IMR-90 (cell line): ENCODE data around the gene RARRES1.

Experiments
- BHLHE40 ChIP-seq: fragments of 150-350 bp; IDR thresholded peaks from 2 replicates; pipeline ENCODE4 v1.6.1; 2016; ENCODE audit warnings: mild to moderate bottlenecking, low read depth, low read length
- CEBPB ChIP-seq: IDR thresholded peaks from 2 replicates; pipeline ENCODE4 v1.6.1; 2012; ENCODE audit warnings: low read depth, low read length, improper control_type of control experiment
- MAFK ChIP-seq: IDR thresholded peaks from 2 replicates; pipeline ENCODE4 v1.6.1; 2012; ENCODE audit warnings: low read depth, low read length, improper control_type of control experiment
- MAZ ChIP-seq: IDR thresholded peaks from 2 replicates; pipeline ENCODE4 v1.6.1; 2012; ENCODE audit warnings: low read depth, mild to moderate bottlenecking, low read length, improper control_type of control experiment, moderate library complexity, borderline replicate concordance
- MXI1 ChIP-seq: IDR thresholded peaks from 2 replicates; pipeline ENCODE4 v1.6.1; 2012; ENCODE audit warnings: low read depth, mild to moderate bottlenecking, low read length, moderate library complexity, borderline replicate concordance
- POLR2A ChIP-seq: IDR thresholded peaks from 2 replicates; pipeline ENCODE4 v1.6.1; 2012; ENCODE audit warnings: mild to moderate bottlenecking, low read depth, low read length
- RAD21 ChIP-seq: IDR thresholded peaks from 2 replicates; pipeline ENCODE4 v1.6.1; 2012; ENCODE audit warnings: low read length, improper control_type of control experiment
- RFX5 ChIP-seq: IDR thresholded peaks from 2 replicates; pipeline ENCODE4 v1.8.0; 2012; ENCODE audit warnings: low read depth, mild to moderate bottlenecking, low read length, moderate library complexity
- TF ChIP-seq, protein P1 (sequence below): conservative IDR thresholded peaks from 2 replicates; pipeline ENCODE4 v1.5.1; 2012; ENCODE audit warnings: mild to moderate bottlenecking, low read depth, low read length, improper control_type of control experiment
- TF ChIP-seq, protein P2 (sequence below): fragments of 150-350 bp; IDR thresholded peaks from 2 replicates; pipeline ENCODE4 v1.6.1; 2017; ENCODE audit warnings: mild to moderate bottlenecking, antibody characterized with exemption, low read length, low read depth

DNA sequence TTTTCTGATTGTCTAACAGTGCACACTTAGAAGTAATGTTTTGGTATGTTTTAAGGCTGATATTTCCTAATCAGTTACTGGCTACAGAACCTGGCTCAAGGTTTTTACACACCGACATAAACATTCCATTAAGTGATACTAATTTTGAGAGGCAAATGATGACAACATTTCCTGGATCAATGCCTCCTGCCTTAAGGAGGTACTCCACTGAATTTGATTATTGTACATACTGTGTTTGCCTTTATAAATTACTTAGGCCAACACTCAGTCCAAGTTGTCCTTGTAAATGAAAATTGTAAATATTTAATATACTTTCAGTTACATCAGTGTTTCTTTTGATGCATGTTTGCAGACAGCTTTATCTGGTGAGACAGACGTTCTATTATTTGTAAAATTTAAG lies 35.6 kb downstream of the RARRES1 start:
- TF ChIP-seq, protein P1, sequence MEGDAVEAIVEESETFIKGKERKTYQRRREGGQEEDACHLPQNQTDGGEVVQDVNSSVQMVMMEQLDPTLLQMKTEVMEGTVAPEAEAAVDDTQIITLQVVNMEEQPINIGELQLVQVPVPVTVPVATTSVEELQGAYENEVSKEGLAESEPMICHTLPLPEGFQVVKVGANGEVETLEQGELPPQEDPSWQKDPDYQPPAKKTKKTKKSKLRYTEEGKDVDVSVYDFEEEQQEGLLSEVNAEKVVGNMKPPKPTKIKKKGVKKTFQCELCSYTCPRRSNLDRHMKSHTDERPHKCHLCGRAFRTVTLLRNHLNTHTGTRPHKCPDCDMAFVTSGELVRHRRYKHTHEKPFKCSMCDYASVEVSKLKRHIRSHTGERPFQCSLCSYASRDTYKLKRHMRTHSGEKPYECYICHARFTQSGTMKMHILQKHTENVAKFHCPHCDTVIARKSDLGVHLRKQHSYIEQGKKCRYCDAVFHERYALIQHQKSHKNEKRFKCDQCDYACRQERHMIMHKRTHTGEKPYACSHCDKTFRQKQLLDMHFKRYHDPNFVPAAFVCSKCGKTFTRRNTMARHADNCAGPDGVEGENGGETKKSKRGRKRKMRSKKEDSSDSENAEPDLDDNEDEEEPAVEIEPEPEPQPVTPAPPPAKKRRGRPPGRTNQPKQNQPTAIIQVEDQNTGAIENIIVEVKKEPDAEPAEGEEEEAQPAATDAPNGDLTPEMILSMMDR: no peak
- TF ChIP-seq, protein P2, sequence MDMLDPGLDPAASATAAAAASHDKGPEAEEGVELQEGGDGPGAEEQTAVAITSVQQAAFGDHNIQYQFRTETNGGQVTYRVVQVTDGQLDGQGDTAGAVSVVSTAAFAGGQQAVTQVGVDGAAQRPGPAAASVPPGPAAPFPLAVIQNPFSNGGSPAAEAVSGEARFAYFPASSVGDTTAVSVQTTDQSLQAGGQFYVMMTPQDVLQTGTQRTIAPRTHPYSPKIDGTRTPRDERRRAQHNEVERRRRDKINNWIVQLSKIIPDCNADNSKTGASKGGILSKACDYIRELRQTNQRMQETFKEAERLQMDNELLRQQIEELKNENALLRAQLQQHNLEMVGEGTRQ: no peak
- TF ChIP-seq MXI1: no peak
- no peak for TF ChIP-seq MAZ
- TF ChIP-seq RAD21: no peak
- no peak for TF ChIP-seq BHLHE40
- no peak for TF ChIP-seq MAFK
- TF ChIP-seq RFX5: no peak
- no peak for TF ChIP-seq POLR2A
- peak; percentile 18; the same call in 1 of the 2 replicates for TF ChIP-seq CEBPB
